Measurements from ENCODE around the gene TBC1D17.

TBC1D17 gene

GRCh38 chr19:49849433-49850220, 27.9 kb upstream of the TBC1D17 start:
- DNase-seq, result no peak

GRCh38 chr19:49850221-49850486, 27.3 kb upstream of the TBC1D17 start:
- no peak for DNase-seq

GRCh38 chr19:49850487-49851342, 26.8 kb upstream of the TBC1D17 start, which contains the start of gene PTOV1:
Gene PTOV1 (plus strand): TSS chr19:49851159.
- DNase-seq, result peak; percentile 86

GRCh38 chr19:49851456-49852259, 25.8 kb upstream of the TBC1D17 start:
- peak; percentile 49 for DNase-seq

- no peak for DNase-seq
Observed at GRCh38 chr19:49852631-49853126, 24.8 kb upstream of the TBC1D17 start.

GRCh38 chr19:49853852-49854377, 23.6 kb upstream of the TBC1D17 start:
- no peak for DNase-seq

GRCh38 chr19:49854378-49855263, 22.9 kb upstream of the TBC1D17 start:
- no peak for DNase-seq

GRCh38 chr19:49855277-49855675, 22.2 kb upstream of the TBC1D17 start:
- DNase-seq, result no peak

GRCh38 chr19:49855676-49856573, 21.6 kb upstream of the TBC1D17 start:
- no peak for DNase-seq

GRCh38 chr19:49856574-49857021, 20.9 kb upstream of the TBC1D17 start:
- DNase-seq, result no peak

GRCh38 chr19:49857061-49857837, 20.3 kb upstream of the TBC1D17 start:
- no peak for DNase-seq

- no peak for DNase-seq
Observed at GRCh38 chr19:49857838-49858087, 19.7 kb upstream of the TBC1D17 start.

- DNase-seq, result no peak
Observed at GRCh38 chr19:49858088-49858985, 19.2 kb upstream of the TBC1D17 start.

GRCh38 chr19:49859682-49860335, 17.7 kb upstream of the TBC1D17 start:
- no peak for DNase-seq

- DNase-seq, result no peak
Observed at GRCh38 chr19:49860336-49861102, 17.0 kb upstream of the TBC1D17 start.

GRCh38 chr19:49861107-49861506, 16.4 kb upstream of the TBC1D17 start:
- peak; percentile 9 for DNase-seq

- DNase-seq, result no peak
Observed at GRCh38 chr19:49861541-49862378, 15.7 kb upstream of the TBC1D17 start.

All from NCI-H345 (cell line).